B cell (primary cell): Measurements from ENCODE around the gene BANF2.

ENCODE experiments used
- CTCF ChIP-seq: fragments of 200-600 bp; IDR thresholded peaks from one replicate; pipeline ENCODE4 v1.8.0; 2022; ENCODE audit warnings: antibody characterized with exemption, mild to moderate bottlenecking
- EZH2 ChIP-seq: IDR thresholded peaks from 2 replicates; pipeline ENCODE4 v1.6.1; 2012; ENCODE audit warnings: borderline replicate concordance, low read depth, mild to moderate bottlenecking, moderate library complexity, low read length; ENCODE audit not compliant: insufficient read depth, poor library complexity, severe bottlenecking

GRCh38 chr20:17679941-17680835 is 19.6 kb upstream of the BANF2 start:
- TF ChIP-seq CTCF = no peak
- no peak for TF ChIP-seq EZH2
